A549 (cell line): ENCODE data around the gene GALR1. TPM values are rescaled to one million over a fixed set of nuclear protein-coding genes. Genes with fewer than 3 reads are reported as not detected.
A peak's percentile ranks its signal among the peaks of the same experiment; 100 is the strongest.

Source experiments
- ATAC-seq, 2 experiments: fragments of 200-7000 bp in 1 of 2; fragments of >200 bp in 1 of 2; cut with Nextera tagmentation in 1 of 2; cut with Tn5 transposase in 1 of 2; 3 replicates each; pipeline versions ENCODE4 v1.8.0 to v1.9.1; 2018 to 2020; ENCODE audit warnings: mild to moderate bottlenecking in 1 of 2, moderate library complexity in 1 of 2
- CTCF ChIA-PET: fragments of 300-600 bp; sonication (Branson Sonifier 250); formaldehyde crosslinking; extraction: SDS; loops from one replicate; lab custom pipeline; 2021; ENCODE audit warnings: antibody characterized with exemption, inconsistent platforms; lab: Yijun Ruan, JAX
- POLR2A ChIA-PET: fragments of 350-600 bp; formaldehyde crosslinking; extraction: SDS; loops from one replicate; lab custom pipeline; 2021; ENCODE audit warnings: antibody characterized with exemption, inconsistent platforms; lab: Yijun Ruan, JAX
- DNase-seq, 2 experiments: peaks; one replicate each; pipeline versions ENCODE4 v3.0.0 to v3.0.0-alpha.2; 2011 to 2016; ENCODE audit warnings: low read depth in 1 of 2, low spot score in 1 of 2
- FAIRE-seq: peaks from 2 replicates; lab custom pipeline; 2011; peaks lifted over from hg19 to GRCh38; lab: Jason Lieb, UNC
- H3K27ac ChIP-seq, 2 experiments: fragments of >200 bp; sonication (Bioruptor Twin); formaldehyde crosslinking; 3 replicates each; pipeline ENCODE4 v1.5.1; 2016 to 2017
- H3K4me1 ChIP-seq: fragments of >200 bp; sonication (Bioruptor Twin); formaldehyde crosslinking; 3 replicates; pipeline ENCODE4 v1.6.1; 2016
- H3K4me2 ChIP-seq: fragments of >200 bp; sonication (Bioruptor Twin); formaldehyde crosslinking; 3 replicates; pipeline ENCODE4 v1.6.1; 2016
- H3K4me3 ChIP-seq: fragments of >200 bp; sonication (Bioruptor Twin); formaldehyde crosslinking; 3 replicates; pipeline ENCODE4 v1.5.1; 2016
- H3K9me3 ChIP-seq: fragments of >200 bp; sonication (Bioruptor Twin); formaldehyde crosslinking; 3 replicates; pipeline ENCODE4 v1.6.1; 2016
- BCL3 ChIP-seq: fragments of >200 bp; sonication (Bioruptor Twin); formaldehyde crosslinking; IDR thresholded peaks from 3 replicates; pipeline ENCODE4 v1.6.1; 2016
- CEBPB ChIP-seq, 2 experiments: fragments of >200 bp in 1 of 2; sonication (Bioruptor Twin) in 1 of 2; formaldehyde crosslinking in 1 of 2; IDR thresholded peaks; 2 replicates each; pipeline ENCODE4 v1.6.1; 2012 to 2016
- E2F6 ChIP-seq: IDR thresholded peaks from 2 replicates; pipeline ENCODE4 v1.6.1; 2012; ENCODE audit warnings: low read depth, borderline replicate concordance
- EHF ChIP-seq: fragments of 250-450 bp; sonication (Bioruptor Pico); IDR thresholded peaks from 2 replicates; pipeline ENCODE4 v1.5.0; 2020; ENCODE audit warnings: mild to moderate bottlenecking
- FOSB ChIP-seq: fragments of 250-450 bp; sonication (Bioruptor Pico); IDR thresholded peaks from 2 replicates; pipeline ENCODE4 v1.5.0; 2020; ENCODE audit warnings: mild to moderate bottlenecking, moderate library complexity
- FOSL2 ChIP-seq, 2 experiments: fragments of 450-650 bp in 1 of 2; fragments of >200 bp in 1 of 2; sonication (Bioruptor Twin) in 1 of 2; formaldehyde crosslinking; IDR thresholded peaks; 2 replicates each; pipeline versions ENCODE4 v1.5.0 to v1.6.1; 2016 to 2020; ENCODE audit warnings: mild to moderate bottlenecking in 1 of 2, moderate library complexity in 1 of 2
- GATA3 ChIP-seq: IDR thresholded peaks from 2 replicates; pipeline ENCODE4 v1.6.1; 2012; ENCODE audit warnings: borderline replicate concordance
- HMGXB4 ChIP-seq: fragments of 250-450 bp; sonication (Bioruptor Pico); IDR thresholded peaks from 2 replicates; pipeline ENCODE4 v1.5.0; 2021; ENCODE audit warnings: mild to moderate bottlenecking, moderate library complexity, borderline replicate concordance
- KDM1A ChIP-seq: fragments of 200-600 bp; sonication (generic); IDR thresholded peaks from 2 replicates; pipeline ENCODE4 v1.6.1; 2016; ENCODE audit warnings: low read depth, mild to moderate bottlenecking
- MAFK ChIP-seq: fragments of 450-650 bp; IDR thresholded peaks from 2 replicates; pipeline ENCODE4 v1.6.1; 2014; ENCODE audit not compliant: partially characterized antibody
- MAX ChIP-seq: IDR thresholded peaks from 2 replicates; pipeline ENCODE4 v1.6.1; 2012
- NR3C1 ChIP-seq: fragments of >200 bp; sonication (Bioruptor Twin); formaldehyde crosslinking; IDR thresholded peaks from 3 replicates; pipeline ENCODE4 v1.6.1; 2017
- PHF8 ChIP-seq: fragments of 200-600 bp; sonication (generic); IDR thresholded peaks from 2 replicates; pipeline ENCODE4 v1.6.1; 2016; ENCODE audit warnings: low read depth, mild to moderate bottlenecking, antibody characterized with exemption, moderate library complexity, borderline replicate concordance
- RAD21 ChIP-seq, 2 experiments: fragments of >200 bp in 1 of 2; sonication (Bioruptor Twin) in 1 of 2; formaldehyde crosslinking in 1 of 2; IDR thresholded peaks in 1 of 2; conservative IDR thresholded peaks in 1 of 2; 2 replicates in 1 of 2; 3 replicates in 1 of 2; pipeline ENCODE4 v1.6.1; 2012 to 2018; ENCODE audit warnings: inconsistent platforms in 1 of 2
- RFX5 ChIP-seq: fragments of 450-650 bp; IDR thresholded peaks from 2 replicates; pipeline ENCODE4 v1.7.1; 2014; ENCODE audit warnings: antibody characterized with exemption, mild to moderate bottlenecking, moderate library complexity
- USF2 ChIP-seq: fragments of 450-650 bp; IDR thresholded peaks from 2 replicates; pipeline ENCODE4 v1.6.1; 2014; ENCODE audit warnings: antibody characterized with exemption
- ZSCAN20 ChIP-seq: fragments of 250-450 bp; sonication (Bioruptor Pico); IDR thresholded peaks from 2 replicates; pipeline ENCODE4 v1.8.0; 2022; ENCODE audit warnings: mild to moderate bottlenecking, moderate library complexity
- WGBS: methylation state at CpG from one replicate; pipeline ENCODE4 v1.1.6; 2017; ENCODE audit errors: missing lambda C conversion rate; 5-methylcytosine and 5-hydroxymethylcytosine counted together
- polyA plus RNA-seq, 4 experiments: library from polyadenylated mRNA; depleted of rRNA in 3 of 4; stranded (reverse); fragments of >200 nt; fragmentation: RNase III in 1 of 4; extraction: RNeasy Plus Mini Kit Qiagen cat#74134 plus additional on column Dnase treatment in 1 of 4; gene quantifications; 2 replicates in 3 of 4; 3 replicates in 1 of 4; pipeline ENCODE4 v1.2.3, GENCODE V29; 2011 to 2017

The GALR1 gene
- polyA plus RNA-seq, 2 of the 4 experiments (the other 2 are of a cell fraction), result not detected

GRCh38 chr18:77255426-77256105 lies 5.9 kb downstream of the GALR1 start:
- Histone ChIP-seq H3K27ac (no peak overlapping the region), H3K4me3 (no peak overlapping the region), H3K4me2 (no peak overlapping the region)
- POLR2A ChIA-PET, result no interaction called here
- 50% methylated on average over 5 of the region's 6 CpGs for WGBS
- no peak for FAIRE-seq
- no peak for TF ChIP-seq USF2
- TF ChIP-seq FOSB (CRISPR knock-in tag), result no peak
- TF ChIP-seq MAX, result no peak
- TF ChIP-seq NR3C1, result no peak
- no peak for TF ChIP-seq MAFK
- no peak for TF ChIP-seq CEBPB (IDR thresholded peaks at IDR 0.05)
- no peak for TF ChIP-seq PHF8
- no peak for TF ChIP-seq FOSL2 (IDR thresholded peaks at IDR 0.05)
- no peak for TF ChIP-seq FOSL2 (CRISPR knock-in tag; IDR thresholded peaks at IDR 0.05)
- no peak for TF ChIP-seq RAD21 (conservative IDR thresholded peaks at IDR 0.05 in 1 of 2, IDR thresholded peaks at IDR 0.05 in 1 of 2)
- no peak for TF ChIP-seq ZSCAN20 (CRISPR knock-in tag)
- TF ChIP-seq KDM1A, result no peak
- no peak for TF ChIP-seq E2F6
- no peak for TF ChIP-seq RFX5
- no peak for TF ChIP-seq HMGXB4 (CRISPR knock-in tag)
- TF ChIP-seq EHF (CRISPR knock-in tag), result no peak
- no peak for TF ChIP-seq BCL3
- TF ChIP-seq, all 56 proteins: peak for 0
- no peak for ATAC-seq
- DNase-seq, result no peak
- CTCF ChIA-PET, result no interaction called here
- Histone ChIP-seq H3K4me1 (no peaks in the 10 kb centered on the region), H3K9me3 (no peaks in the 10 kb centered on the region)

GRCh38 chr18:77262643-77263465 lies 13.2 kb downstream of the GALR1 start:
- ATAC-seq (peak in 1 of 2 experiments; percentile 24; a peak in 1 of 6 replicates), DNase-seq (peak in 1 of 2 experiments; percentile 38), FAIRE-seq (no peak)
- Histone ChIP-seq H3K4me3 (no peak overlapping the region), H3K4me2 (no peak overlapping the region), H3K4me1 (no peaks in the 10 kb centered on the region), H3K27ac (no peak overlapping the region), H3K9me3 (0 out of 3 replicates have a peak, but pooled peaks cover 6% of the 10 kb centered on the region)
- POLR2A ChIA-PET, result no interaction called here
- CTCF ChIA-PET, result interaction anchor here (0.8 kb wide), 1 partner anchor 263 kb away, joined by 3 read pairs; no protein-coding TSS in a partner anchor
- 5% methylated on average over 4 of the region's 4 CpGs for WGBS
- TF ChIP-seq GATA3, result peak; percentile 82
- TF ChIP-seq PHF8, result no peak
